Measurements from ENCODE around the gene ELMO3. TPM values are rescaled to one million over a fixed set of nuclear protein-coding genes. Genes with fewer than 3 reads are reported as not detected.

The ELMO3 gene
- total and polyA plus RNA-seq, 2 of the 4 experiments (the other 2 are of a cell fraction): 0.36 to 1.6 TPM

GRCh38 chr16:67184995-67185650 lies 13.8 kb upstream of the ELMO3 start:
- Histone ChIP-seq H3K27ac (ENCODE audit: insufficient read depth, low read length) (no peak overlapping the region), H3K56ac (ENCODE audit: extremely low read depth, insufficient read depth, low read length) (no peak overlapping the region), H4K5ac (ENCODE audit: low read depth, low read length) (no peak overlapping the region), H3K36me3 (ENCODE audit: control insufficient read depth, insufficient read depth, low read length) (no peaks in the 10 kb centered on the region), H3K79me1 (ENCODE audit: low read depth in 1 of 2, low read length in 2 of 2) (peaks cover 19 to 25% of the 10 kb centered on the region in 2 experiments), H2AFZ (replicated peaks; ENCODE audit: low read length, poor library complexity) (peak overlapping the region; percentile 81), H3K4me3 (ENCODE audit: insufficient read depth, low read depth, low read length) (no peak overlapping the region), H2BK5ac (ENCODE audit: low read depth, low read length, poor library complexity, severe bottlenecking) (no peak overlapping the region), H2BK120ac (ENCODE audit: low read depth, low read length) (no peak overlapping the region), H3K27me3 (ENCODE audit: control insufficient read depth, insufficient read depth, low read length) (no peaks in the 10 kb centered on the region), H4K20me1 (ENCODE audit: insufficient read depth, low read length) (peaks cover 12% of the 10 kb centered on the region), H4K8ac (ENCODE audit: low read depth in 2 of 2, low read length in 2 of 2) (no peak overlapping the region), H3K4me2 (ENCODE audit: low read depth, low read length) (no peak overlapping the region), H2BK20ac (ENCODE audit: low read depth, low read length) (no peak overlapping the region), H2BK15ac (ENCODE audit: low read depth, low read length) (no peak overlapping the region), H3K4me1 (ENCODE audit: control insufficient read depth, insufficient read depth, low read length) (peaks cover 11% of the 10 kb centered on the region), H3K4ac (ENCODE audit: low read depth, low read length) (no peak overlapping the region), H2AK5ac (ENCODE audit: low read depth, low read length) (no peak overlapping the region), H3K14ac (replicated peaks; ENCODE audit: low read depth, low read length) (no peak overlapping the region), H3K18ac (ENCODE audit: low read depth, low read length) (no peak overlapping the region), H3K9me1 (ENCODE audit: insufficient read depth, low read length) (peaks cover 14% of the 10 kb centered on the region), H3K9me3 (ENCODE audit: control insufficient read depth, insufficient read depth, low read length) (no peaks in the 10 kb centered on the region), H4K91ac (ENCODE audit: insufficient read depth, low read depth, low read length) (no peak overlapping the region), H3K23ac (ENCODE audit: low read depth, low read length) (no peak overlapping the region), H3K9ac (ENCODE audit: low read depth, low read length) (no peak overlapping the region), H2AK9ac (replicated peaks; ENCODE audit: low read depth, low read length, poor library complexity) (peak overlapping the region; percentile 52)
- ATAC-seq (ENCODE audit: low read depth) (peak; percentile 51), DNase-seq (peak; percentile 91)
- in situ Hi-C loops (cut with MboI; ENCODE audit: low sequenced_read_pairs) (no loop called here), intact Hi-C loops (cut with micrococcal nuclease) (loop anchor here (1.0 to 10.0 kb wide), 5 partner anchors 26 to 238 kb away; partner anchors contain the start of genes FBXL8 and TRADD), dilution Hi-C loops (cut with HindIII; ENCODE audit: low sequenced_read_pairs, unreplicated experiment) (no loop called here)
- CTCF ChIA-PET: interaction anchor here (0.6 to 1.5 kb wide), 14 partner anchors 8 to 354 kb away, joined by 3 to 8 read pairs (median 4); partner anchors contain the start of genes B3GNT9, FHOD1, NAE1 and NOL3
- 11% methylated on average over 38 of the region's 43 CpGs; no CpG with 5 or more reads in 1 of the 2 experiments for whole genome bisulfite sequencing, 2 experiments (ENCODE audit: extremely low coverage in 2 of 2, insufficient read length in 1 of 2)
- no TSS peak for BruUV-seq (replicated peaks)
- peak; percentile 89 for TF ChIP-seq RAD21 (IDR thresholded peaks at IDR 0.05; ENCODE audit: low read length)
- TF ChIP-seq SMC3 (IDR thresholded peaks at IDR 0.05; ENCODE audit: low read depth, low read length): peak; percentile 98
- no peak for TF ChIP-seq ELK1 (IDR thresholded peaks at IDR 0.05; ENCODE audit: borderline replicate concordance, low read depth, low read length)
- TF ChIP-seq RCOR1 (IDR thresholded peaks at IDR 0.05; ENCODE audit: insufficient replicate concordance, low read length): peak; percentile 95
- no peak for TF ChIP-seq FOS (IDR thresholded peaks at IDR 0.05; ENCODE audit: low read depth, low read length)
- TF ChIP-seq CTCF (conservative IDR thresholded peaks at IDR 0.05; ENCODE audit: low read depth, low read length): peak; percentile 94
- TF ChIP-seq MAFK (IDR thresholded peaks at IDR 0.05; ENCODE audit: low read depth, low read length): no peak
- TF ChIP-seq RFX5 (IDR thresholded peaks at IDR 0.05; ENCODE audit: low read depth, low read length): no peak
- peak; percentile 76 for TF ChIP-seq MAZ (IDR thresholded peaks at IDR 0.05; ENCODE audit: borderline replicate concordance, low read depth, low read length)
- TF ChIP-seq CHD1 (IDR thresholded peaks at IDR 0.05; ENCODE audit: low read depth, low read length): no peak
- TF ChIP-seq MXI1 (IDR thresholded peaks at IDR 0.05; ENCODE audit: borderline replicate concordance, low read depth, low read length): peak; percentile 100
- TF ChIP-seq, protein P1, sequence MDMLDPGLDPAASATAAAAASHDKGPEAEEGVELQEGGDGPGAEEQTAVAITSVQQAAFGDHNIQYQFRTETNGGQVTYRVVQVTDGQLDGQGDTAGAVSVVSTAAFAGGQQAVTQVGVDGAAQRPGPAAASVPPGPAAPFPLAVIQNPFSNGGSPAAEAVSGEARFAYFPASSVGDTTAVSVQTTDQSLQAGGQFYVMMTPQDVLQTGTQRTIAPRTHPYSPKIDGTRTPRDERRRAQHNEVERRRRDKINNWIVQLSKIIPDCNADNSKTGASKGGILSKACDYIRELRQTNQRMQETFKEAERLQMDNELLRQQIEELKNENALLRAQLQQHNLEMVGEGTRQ (IDR thresholded peaks at IDR 0.05; ENCODE audit: low read depth, low read length): 0 out of 2 replicates have a peak, but pooled peaks have one; percentile 19
- POLR2A ChIA-PET (ENCODE audit: unreplicated experiment): no interaction called here

Measured in IMR-90 (cell line).